CD14-positive monocyte (primary cell): ENCODE measurements around the gene TBCD. TPM values are rescaled to one million over a fixed set of nuclear protein-coding genes. Genes with fewer than 3 reads are reported as not detected.

Source experiments
- DNase-seq, 3 donors: peaks; one replicate each; pipeline ENCODE4 v3.0.0-alpha.2; 2011 to 2022
- H2AFZ ChIP-seq: 2 replicates; pipeline ENCODE4 v1.6.0; 2012; ENCODE audit warnings: mild to moderate bottlenecking, low read depth, low read length, inconsistent platforms; ENCODE audit not compliant: insufficient read depth, poor library complexity, severe bottlenecking
- H3K27ac ChIP-seq, 2 donors: 1 replicate in 1 of 2; 2 replicates in 1 of 2; pipeline ENCODE4 v1.5.1; 2012 to 2013; ENCODE audit warnings: low read length in 2 of 2, control low read depth in 1 of 2, inconsistent platforms in 1 of 2, low read depth in 1 of 2, mild to moderate bottlenecking in 1 of 2
- H3K27me3 ChIP-seq, 2 donors: one replicate each; pipeline versions ENCODE4 v1.6.0 to v1.6.1; 2011 to 2013; ENCODE audit warnings: low read length in 2 of 2; ENCODE audit not compliant: control insufficient read depth in 2 of 2, insufficient read depth in 2 of 2
- H3K36me3 ChIP-seq, 2 donors: replicated peaks in 1 of 2; 1 replicate in 1 of 2; 2 replicates in 1 of 2; pipeline versions ENCODE4 v1.5.1 to v1.6.1; 2012 to 2013; ENCODE audit warnings: low read length in 2 of 2, control low read depth in 1 of 2, inconsistent platforms in 1 of 2, mild to moderate bottlenecking in 1 of 2; ENCODE audit not compliant: insufficient read depth in 2 of 2, control insufficient read depth in 1 of 2
- H3K4me1 ChIP-seq, 2 donors: 1 replicate in 1 of 2; 2 replicates in 1 of 2; pipeline versions ENCODE4 v1.5.1 to v1.6.1; 2012 to 2013; ENCODE audit warnings: low read length in 2 of 2, control low read depth in 1 of 2, inconsistent platforms in 1 of 2, mild to moderate bottlenecking in 1 of 2, moderate library complexity in 1 of 2; ENCODE audit not compliant: insufficient read depth in 2 of 2, control insufficient read depth in 1 of 2
- H3K4me2 ChIP-seq: replicated peaks from 2 replicates; pipeline ENCODE3; 2012; ENCODE audit warnings: low read length, moderate library complexity, mild to moderate bottlenecking; ENCODE audit not compliant: poor library complexity, severe bottlenecking; ENCODE audit errors: extremely low read depth
- H3K4me3 ChIP-seq, 3 experiments: fragments of 200-600 bp in 1 of 3; sonication (generic) in 1 of 3; replicated peaks in 1 of 3; 1 replicate in 2 of 3; 2 replicates in 1 of 3; pipeline ENCODE4 v1.5.1; 2011 to 2013; ENCODE audit warnings: low read length in 3 of 3, mild to moderate bottlenecking in 3 of 3, control low read depth in 2 of 3, low read depth in 2 of 3, inconsistent platforms in 1 of 3, moderate library complexity in 1 of 3
- H3K79me2 ChIP-seq: 2 replicates; pipeline ENCODE4 v1.6.0; 2012; ENCODE audit warnings: mild to moderate bottlenecking, control low read depth, inconsistent platforms, low read length, moderate library complexity; ENCODE audit not compliant: insufficient read depth
- H3K9ac ChIP-seq: 2 replicates; pipeline ENCODE4 v1.6.0; 2017; ENCODE audit warnings: low read length, mild to moderate bottlenecking; ENCODE audit not compliant: insufficient read depth, poor library complexity, severe bottlenecking
- H3K9me3 ChIP-seq, 2 donors: replicated peaks in 1 of 2; 1 replicate in 1 of 2; 2 replicates in 1 of 2; pipeline versions ENCODE4 v1.5.1 to v1.6.1; 2012 to 2013; ENCODE audit warnings: low read length in 2 of 2, control low read depth in 1 of 2; ENCODE audit not compliant: control insufficient read depth in 1 of 2, insufficient read depth in 1 of 2
- H4K20me1 ChIP-seq: 2 replicates; pipeline ENCODE4 v1.6.0; 2012; ENCODE audit warnings: mild to moderate bottlenecking, low read length, control low read depth, moderate library complexity; ENCODE audit not compliant: insufficient read depth
- H3K27ac Mint-ChIP-seq, 7 donors: one replicate each; pipeline ENCODE4 v1.8.0; 2020; ENCODE audit warnings: mild to moderate bottlenecking in 7 of 7, mixed read lengths in 7 of 7, moderate library complexity in 6 of 7, inconsistent platforms in 2 of 7
- H3K27me3 Mint-ChIP-seq, 3 donors: one replicate each; pipeline ENCODE4 v1.8.0; 2021 to 2022; ENCODE audit warnings: low read depth in 3 of 3, mild to moderate bottlenecking in 3 of 3, mixed read lengths in 3 of 3, moderate library complexity in 3 of 3, inconsistent platforms in 1 of 3
- H3K36me3 Mint-ChIP-seq, 2 donors: one replicate each; pipeline ENCODE4 v1.8.0; 2020; ENCODE audit warnings: mixed read lengths in 2 of 2, inconsistent platforms in 1 of 2, mild to moderate bottlenecking in 1 of 2
- H3K4me1 Mint-ChIP-seq: one replicate; pipeline ENCODE4 v1.8.0; 2020; ENCODE audit warnings: mild to moderate bottlenecking, mixed read lengths
- H3K4me3 Mint-ChIP-seq, 2 donors: one replicate each; pipeline ENCODE4 v1.8.0; 2020; ENCODE audit warnings: mild to moderate bottlenecking in 2 of 2, mixed read lengths in 2 of 2, moderate library complexity in 1 of 2
- H3K9me3 Mint-ChIP-seq, 7 donors: one replicate each; pipeline ENCODE4 v1.8.0; 2020 to 2022; ENCODE audit warnings: mixed read lengths in 7 of 7, mild to moderate bottlenecking in 6 of 7, moderate library complexity in 6 of 7, inconsistent platforms in 2 of 7
- CTCF ChIP-seq: fragments of 200-600 bp; IDR thresholded peaks from one replicate; pipeline ENCODE4 v1.8.0; 2022; ENCODE audit warnings: antibody characterized with exemption, mild to moderate bottlenecking
- WGBS: methylation state at CpG from one replicate; pipeline ENCODE4 v1.1.5; 2013; ENCODE audit warnings: missing lambda C conversion rate; ENCODE audit not compliant: insufficient coverage; 5-methylcytosine and 5-hydroxymethylcytosine counted together
- intact Hi-C, 2 donors: fragments of 100-400 bp; cut with micrococcal nuclease; formaldehyde crosslinking; loops; one replicate each; pipeline versions ENCODE4 v1.15.0 to v1.15.1; 2023
- polyA plus RNA-seq, 3 donors: library from polyadenylated mRNA; depleted of rRNA in 1 of 3; unstranded in 2 of 3; stranded (reverse) in 1 of 3; fragments of 300-500 nt in 2 of 3; fragments of >200 nt in 1 of 3; fragmentation: Illumina TruSeq in 2 of 3; gene quantifications; 1 replicate in 2 of 3; 2 replicates in 1 of 3; pipeline ENCODE4 v1.2.3, GENCODE V29; 2012 to 2021

TBCD gene
- polyA plus RNA-seq, 3 donors = 54.7 to 74.0 (median 66.6) TPM

- H3K27me3 ChIP-seq = no peaks in the 10 kb centered on the region
- Mint-ChIP-seq H3K36me3 (peaks cover 20 to 42% of the 10 kb centered on the region in 2 donors), H3K27ac (peak overlapping the region; percentile 93 to 99 (median 95)), H3K27me3 (peaks cover 0 to 3% (median 0%) of the 10 kb centered on the region in 3 donors), H3K9me3 (peaks cover 0 to 2% (median 0%) of the 10 kb centered on the region in 7 donors), H3K4me1 (peaks cover 92% of the 10 kb centered on the region), H3K4me3 (peak overlapping the region; percentile 37 to 55)
- peak overlapping the region; percentile 86 to 87 for H3K27ac ChIP-seq
- H3K79me2 ChIP-seq = peaks cover 20% of the 10 kb centered on the region
- no peaks in the 10 kb centered on the region for H3K36me3 ChIP-seq
- H4K20me1 ChIP-seq = no peaks in the 10 kb centered on the region
- peak overlapping the region; percentile 55 for H3K9ac ChIP-seq
- DNase-seq = peak; percentile 60 to 73 (median 65)
- H3K4me1 ChIP-seq = peaks cover 80 to 98% of the 10 kb centered on the region in 2 donors
- no peak overlapping the region for H2AFZ ChIP-seq
- intact Hi-C loops = no loop called here
- H3K4me3 ChIP-seq = no peak overlapping the region
- no peaks in the 10 kb centered on the region for H3K9me3 ChIP-seq
- H3K4me2 ChIP-seq = peak overlapping the region; percentile 19
- 69% methylated on average over 13 of the region's 17 CpGs for WGBS
- TF ChIP-seq CTCF = no peak
Observed at GRCh38 chr17:82881900-82882714, 130.2 kb downstream of the TBCD start.

GRCh38 chr17:82882715-82883418, 131.0 kb downstream of the TBCD start:
- Histone ChIP-seq H3K36me3 (no peaks in the 10 kb centered on the region), H3K27me3 (no peaks in the 10 kb centered on the region), H3K4me2 (peak overlapping the region; percentile 19), H2AFZ (no peak overlapping the region), H3K9me3 (no peaks in the 10 kb centered on the region), H3K4me3 (no peak overlapping the region), H3K79me2 (peaks cover 22% of the 10 kb centered on the region), H4K20me1 (no peaks in the 10 kb centered on the region), H3K9ac (peak overlapping the region; percentile 55), H3K27ac (peak overlapping the region; percentile 86 to 87), H3K4me1 (peaks cover 82 to 98% of the 10 kb centered on the region in 2 donors)
- Mint-ChIP-seq H3K4me3 (peak overlapping the region in 1 of 2 donors; percentile 23), H3K27ac (peak overlapping the region; percentile 93 to 99 (median 95)), H3K27me3 (peaks cover 0 to 4% (median 0%) of the 10 kb centered on the region in 3 donors), H3K9me3 (peaks cover 0 to 3% (median 0%) of the 10 kb centered on the region in 7 donors), H3K36me3 (peaks cover 24 to 47% of the 10 kb centered on the region in 2 donors), H3K4me1 (peaks cover 92% of the 10 kb centered on the region)
- no peak for TF ChIP-seq CTCF
- WGBS = 71% methylated on average over 35 of the region's 39 CpGs
- peak; percentile 51 to 63 (median 59) for DNase-seq
- intact Hi-C loops = no loop called here
